Erythroblast (primary cell): ENCODE results near the gene IMP4.
A peak's percentile ranks its signal among the peaks of the same experiment; 100 is the strongest.

Experiments
- DNase-seq, 2 experiments: peaks; one replicate each; lab custom pipeline; 2025; lab: John Stamatoyannopoulos, UW
- GATA1 ChIP-seq: IDR thresholded peaks from 2 replicates; pipeline ENCODE4 v1.6.1; 2011; ENCODE audit warnings: low read depth, mild to moderate bottlenecking, control low read depth, low read length, moderate library complexity
- POLR2A ChIP-seq: IDR thresholded peaks from 2 replicates; pipeline ENCODE4 v1.6.1; 2011; ENCODE audit warnings: mild to moderate bottlenecking, low read length

The IMP4 gene

DNA sequence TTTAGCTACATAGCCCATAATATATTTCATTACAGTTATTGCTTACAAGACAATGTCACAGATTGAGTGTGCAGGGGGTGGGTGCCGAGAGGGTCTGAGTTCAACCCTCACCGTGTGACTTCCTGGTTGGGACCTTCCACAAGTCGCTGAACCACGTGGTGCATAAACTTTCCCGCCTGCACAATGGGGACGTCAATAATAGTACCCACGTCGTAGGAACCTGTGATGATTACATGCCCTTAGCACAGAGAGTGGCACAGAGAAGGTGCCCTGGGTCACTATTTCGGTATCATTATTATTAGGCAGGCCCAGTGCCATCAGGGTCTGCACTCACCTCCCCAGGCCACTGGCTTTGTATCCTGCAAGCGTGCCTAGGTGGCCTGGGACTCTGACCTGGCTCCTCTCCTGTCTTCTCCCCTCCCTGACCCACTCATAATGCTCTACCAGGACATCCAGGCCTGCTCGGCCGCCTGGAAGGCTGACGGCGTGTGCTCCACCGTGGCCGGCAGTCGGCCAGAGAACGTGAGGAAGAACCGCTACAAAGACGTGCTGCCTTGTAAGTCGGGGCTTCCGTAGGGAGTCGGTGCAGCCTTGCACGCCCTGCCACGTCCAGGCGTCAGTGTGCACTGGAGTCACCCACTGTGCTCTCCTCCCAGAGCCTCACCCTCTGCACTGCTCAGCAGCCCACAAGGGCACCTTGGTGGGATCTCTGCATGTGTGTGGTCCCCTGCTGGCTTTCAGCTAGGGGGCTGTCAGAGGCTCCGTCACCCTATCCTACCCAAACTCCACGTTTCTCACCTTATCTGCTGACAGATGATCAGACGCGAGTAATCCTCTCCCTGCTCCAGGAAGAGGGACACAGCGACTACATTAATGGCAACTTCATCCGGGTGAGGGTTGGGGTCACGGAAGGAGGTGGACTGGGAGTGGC is 16.0 kb downstream of the IMP4 start:
- TF ChIP-seq POLR2A (no peak), GATA1 (no peak)
- no peak for DNase-seq

DNA sequence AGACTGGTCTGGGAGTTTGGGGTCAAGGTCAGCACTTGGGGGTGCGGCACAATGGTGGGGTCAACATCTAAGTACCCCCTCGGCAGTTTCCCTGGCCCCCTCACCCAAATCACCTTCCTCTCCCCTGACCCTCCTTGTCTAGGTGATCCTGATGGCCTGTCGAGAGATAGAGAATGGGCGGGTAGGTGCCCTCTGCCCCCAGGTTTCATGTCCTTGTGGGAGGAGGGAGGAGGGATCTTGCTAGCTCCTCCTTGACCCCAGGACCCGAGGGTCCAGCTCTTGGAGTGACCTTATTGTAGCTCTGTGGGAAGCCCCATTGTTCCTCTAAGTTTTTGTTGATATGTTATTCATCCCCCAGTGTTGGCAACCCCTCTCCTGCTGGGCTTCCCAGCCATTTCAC is 16.8 kb downstream of the IMP4 start:
- DNase-seq: no peak
- TF ChIP-seq POLR2A: no peak
- no peak for TF ChIP-seq GATA1

DNA sequence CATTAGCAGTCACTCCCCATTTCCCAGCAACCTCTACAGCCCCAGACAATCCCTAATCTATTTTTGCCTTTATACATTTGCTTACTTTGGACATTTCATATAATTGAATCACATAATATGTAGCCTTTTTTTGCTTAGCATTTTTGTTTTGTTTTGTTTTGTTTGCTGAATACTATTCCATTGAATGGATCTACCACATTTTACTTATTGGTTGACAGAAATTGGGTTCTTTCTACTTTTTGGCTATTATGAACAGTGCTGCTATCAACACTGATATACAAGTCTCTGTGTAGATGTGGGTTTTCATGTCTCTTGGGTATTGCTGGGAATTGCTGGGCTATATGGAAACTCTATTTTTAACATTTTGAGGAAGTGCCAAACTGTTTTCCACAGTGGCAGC is 20.8 kb downstream of the IMP4 start:
- no peak for DNase-seq
- TF ChIP-seq POLR2A (no peak), GATA1 (no peak)

DNA sequence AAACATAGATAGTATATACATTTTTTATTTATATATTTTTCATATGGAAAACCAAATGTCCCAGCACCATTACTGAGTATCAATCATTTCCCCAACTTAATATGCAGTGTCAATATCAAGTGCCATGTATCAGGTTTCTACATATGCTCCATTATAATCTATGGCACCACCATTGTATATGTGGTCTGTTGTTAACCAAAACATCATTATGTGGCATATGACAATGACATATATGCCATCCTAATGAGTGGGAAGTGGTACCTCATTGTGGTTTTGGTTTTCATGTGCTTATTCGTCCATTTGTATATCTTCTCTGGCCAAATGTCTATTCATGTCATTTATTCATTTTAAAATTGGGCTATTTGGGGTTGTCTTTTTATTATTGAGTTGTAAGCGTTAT is 22.4 kb downstream of the IMP4 start:
- TF ChIP-seq GATA1 (no peak), POLR2A (no peak)
- no peak for DNase-seq

DNA sequence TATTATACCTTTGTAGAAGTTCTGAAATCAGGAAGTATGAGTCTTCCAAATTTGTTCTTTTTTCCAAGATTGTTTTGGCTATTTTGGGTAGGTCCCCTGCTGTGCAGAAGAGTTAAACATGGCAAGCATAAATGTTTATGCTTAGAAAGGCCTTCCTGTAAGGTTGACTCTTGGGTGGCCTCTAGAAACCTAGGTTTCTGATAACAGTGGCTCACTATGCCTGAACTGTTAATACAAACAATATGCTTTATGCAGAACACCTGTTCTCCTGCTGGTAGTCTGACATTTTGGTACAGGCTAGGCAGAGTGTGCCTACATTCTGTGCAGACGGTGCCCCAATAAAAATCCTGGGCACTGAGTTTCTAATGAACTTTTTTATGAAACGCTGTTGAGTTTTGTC is 23.3 kb downstream of the IMP4 start:
- DNase-seq: no peak
- TF ChIP-seq POLR2A (no peak), GATA1 (no peak)

DNA sequence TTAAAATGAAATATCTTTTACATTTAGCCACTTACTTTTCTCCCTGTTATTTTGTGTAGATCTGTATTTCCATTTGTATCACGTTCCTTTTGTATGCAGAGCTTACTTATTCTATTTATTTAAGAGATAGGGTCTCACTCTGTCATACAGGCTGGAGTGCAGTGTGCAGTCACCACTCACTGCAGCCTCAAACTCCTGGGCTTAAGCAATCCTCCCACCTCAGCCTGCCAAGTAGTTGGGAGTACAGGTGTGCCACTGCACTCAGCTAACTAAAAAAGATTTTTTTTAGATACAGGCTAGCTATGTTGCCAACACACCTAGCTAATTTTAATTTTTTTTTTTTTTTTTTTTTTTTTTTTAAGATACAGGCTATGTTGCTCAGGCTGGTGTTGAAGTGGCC is 24.0 kb downstream of the IMP4 start:
- TF ChIP-seq POLR2A (no peak), GATA1 (no peak)

DNA sequence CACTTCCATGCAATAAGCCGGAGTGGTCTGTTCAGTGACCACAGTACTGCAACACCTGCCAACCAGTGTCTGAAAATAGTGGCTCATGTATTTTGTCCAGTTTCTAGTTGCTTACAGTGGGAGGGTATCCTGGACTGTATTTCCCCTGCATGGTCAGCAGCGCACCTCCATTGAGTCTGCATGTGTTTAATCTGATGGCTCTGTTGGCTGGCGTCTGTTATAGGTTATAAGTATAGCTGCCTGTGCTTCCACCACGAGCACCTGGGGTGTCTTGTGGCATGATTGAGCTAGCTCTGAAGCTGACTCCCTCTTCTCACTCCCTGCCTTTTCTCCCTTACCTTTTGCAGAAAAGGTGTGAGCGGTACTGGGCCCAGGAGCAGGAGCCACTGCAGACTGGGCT is 26.1 kb downstream of the IMP4 start:
- no peak for DNase-seq
- no peak for TF ChIP-seq POLR2A
- no peak for TF ChIP-seq GATA1

More for the DNA sequence above, 24.0 kb downstream of the IMP4 start:
- no peak for DNase-seq

DNA sequence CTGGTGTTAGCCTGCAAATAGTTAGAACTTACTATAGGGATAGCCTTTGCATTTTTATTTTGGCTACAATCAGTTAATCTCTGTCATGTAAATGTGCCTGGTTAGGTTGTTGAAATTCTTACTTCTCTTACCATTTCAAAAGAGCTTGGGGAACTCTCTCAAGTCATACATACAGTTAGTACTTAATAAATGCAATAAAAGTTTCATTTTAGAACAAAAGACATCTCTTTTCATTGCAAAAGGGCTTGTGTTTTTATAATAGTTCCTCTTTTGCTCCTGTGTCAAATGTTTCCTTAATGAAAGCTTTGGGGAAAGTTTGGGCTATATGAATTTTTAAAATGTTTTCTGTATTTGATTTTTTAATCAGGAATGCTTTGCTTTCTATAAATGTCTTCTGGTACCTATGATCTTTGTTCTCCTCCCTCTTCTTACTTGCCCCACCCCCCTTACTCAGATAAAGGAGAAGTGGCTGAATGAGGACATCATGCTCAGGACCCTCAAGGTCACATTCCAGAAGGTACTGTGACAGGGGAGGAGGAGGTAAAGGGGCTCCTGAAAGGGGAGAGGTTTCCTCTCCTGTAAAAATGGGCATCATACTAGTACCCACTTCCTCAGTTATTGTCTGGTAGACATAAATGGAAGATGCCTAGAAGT is 26.7 kb downstream of the IMP4 start:
- TF ChIP-seq GATA1 (no peak), POLR2A (no peak)
- no peak for DNase-seq

DNA sequence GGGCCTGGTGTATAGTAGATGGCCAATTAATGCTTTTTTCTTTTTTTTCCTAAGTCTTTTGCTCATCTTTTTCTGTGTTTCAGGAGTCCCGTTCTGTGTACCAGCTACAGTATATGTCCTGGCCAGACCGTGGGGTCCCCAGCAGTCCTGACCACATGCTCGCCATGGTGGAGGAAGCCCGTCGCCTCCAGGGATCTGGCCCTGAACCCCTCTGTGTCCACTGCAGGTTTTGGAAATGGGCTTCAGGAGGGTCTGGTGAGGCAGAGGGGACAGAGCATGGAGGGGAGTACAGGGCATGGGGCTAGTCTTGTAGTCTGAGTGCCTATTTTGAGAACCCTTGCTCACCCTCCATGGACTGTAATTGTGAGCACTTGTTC is 27.3 kb downstream of the IMP4 start:
- TF ChIP-seq GATA1 (no peak), POLR2A (no peak)
- no peak for DNase-seq

DNA sequence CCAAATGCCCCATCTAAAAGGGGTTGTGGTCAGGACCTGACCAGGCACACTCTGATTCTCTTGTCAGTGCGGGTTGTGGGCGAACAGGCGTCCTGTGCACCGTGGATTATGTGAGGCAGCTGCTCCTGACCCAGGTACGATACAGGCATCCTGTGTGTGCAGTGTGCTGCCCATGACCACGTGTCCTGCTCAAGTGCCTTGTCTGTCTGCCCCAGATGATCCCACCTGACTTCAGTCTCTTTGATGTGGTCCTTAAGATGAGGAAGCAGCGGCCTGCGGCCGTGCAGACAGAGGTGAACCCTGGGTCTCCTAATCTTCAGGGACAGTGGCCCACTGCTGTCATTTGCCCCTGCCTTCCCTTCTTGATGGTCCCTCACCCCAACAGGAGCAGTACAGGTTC is 27.8 kb downstream of the IMP4 start:
- TF ChIP-seq GATA1 (no peak), POLR2A (no peak)
- no peak for DNase-seq

DNA sequence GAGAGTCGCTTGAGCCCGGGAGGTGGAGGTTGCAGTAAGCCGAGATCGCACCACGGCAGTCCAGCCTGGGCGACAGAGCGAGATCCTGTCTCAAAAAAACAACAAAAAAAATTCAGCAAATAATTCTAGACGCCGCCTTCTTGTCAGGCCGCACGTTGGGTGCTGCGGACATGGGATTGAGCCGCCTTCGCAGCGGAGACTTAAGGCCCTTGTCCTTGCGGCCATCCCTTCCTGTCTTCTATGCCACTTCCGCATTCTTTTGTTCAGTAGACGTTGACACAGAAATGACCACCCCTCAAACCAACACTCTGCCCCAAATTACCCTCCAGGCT is 29.0 kb downstream of the IMP4 start:
- DNase-seq: peak in 1 of 2 experiments; percentile 72
- TF ChIP-seq GATA1 (no peak), POLR2A (no peak)

DNA sequence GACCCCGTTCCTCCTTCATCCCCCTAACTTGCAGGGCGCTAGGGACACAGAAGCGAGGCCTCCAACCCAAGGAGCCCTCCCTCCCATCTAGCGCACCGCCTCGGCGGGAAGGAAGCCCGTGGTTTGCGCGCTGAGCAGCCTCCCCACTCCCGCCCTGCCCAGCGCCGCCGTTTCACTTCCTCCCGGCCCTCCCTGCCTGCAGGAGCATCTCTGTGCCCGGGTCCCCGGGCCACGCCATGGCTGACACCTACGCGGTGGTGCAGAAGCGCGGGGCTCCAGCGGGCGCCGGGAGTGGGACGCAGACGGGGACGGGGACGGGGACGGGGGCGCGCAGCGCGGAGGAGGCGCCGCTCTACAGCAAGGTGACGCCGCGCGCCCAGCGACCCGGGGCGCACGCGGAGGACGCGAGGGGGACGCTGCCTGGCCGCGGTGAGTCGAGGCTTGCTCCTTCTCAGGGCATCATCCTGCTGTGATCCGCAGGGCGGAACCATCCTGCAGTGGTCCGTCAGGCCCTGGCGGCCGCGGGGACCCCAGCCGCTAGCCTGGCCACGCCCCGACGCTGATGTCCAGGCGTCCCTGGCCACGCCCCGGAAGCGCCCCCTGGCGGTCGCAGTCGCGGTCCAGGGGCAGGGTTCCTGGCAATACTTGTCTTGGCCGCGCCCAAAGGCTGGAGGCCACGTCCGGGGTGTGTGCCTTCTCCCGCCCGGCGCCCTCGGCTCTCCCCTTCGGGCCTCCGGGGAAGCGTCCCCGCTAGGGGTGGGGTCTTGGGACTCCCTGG is 29.5 kb downstream of the IMP4 start:
- TF ChIP-seq GATA1 (no peak), POLR2A (peak; percentile 78)
- peak; percentile 90 to 92 for DNase-seq

DNA sequence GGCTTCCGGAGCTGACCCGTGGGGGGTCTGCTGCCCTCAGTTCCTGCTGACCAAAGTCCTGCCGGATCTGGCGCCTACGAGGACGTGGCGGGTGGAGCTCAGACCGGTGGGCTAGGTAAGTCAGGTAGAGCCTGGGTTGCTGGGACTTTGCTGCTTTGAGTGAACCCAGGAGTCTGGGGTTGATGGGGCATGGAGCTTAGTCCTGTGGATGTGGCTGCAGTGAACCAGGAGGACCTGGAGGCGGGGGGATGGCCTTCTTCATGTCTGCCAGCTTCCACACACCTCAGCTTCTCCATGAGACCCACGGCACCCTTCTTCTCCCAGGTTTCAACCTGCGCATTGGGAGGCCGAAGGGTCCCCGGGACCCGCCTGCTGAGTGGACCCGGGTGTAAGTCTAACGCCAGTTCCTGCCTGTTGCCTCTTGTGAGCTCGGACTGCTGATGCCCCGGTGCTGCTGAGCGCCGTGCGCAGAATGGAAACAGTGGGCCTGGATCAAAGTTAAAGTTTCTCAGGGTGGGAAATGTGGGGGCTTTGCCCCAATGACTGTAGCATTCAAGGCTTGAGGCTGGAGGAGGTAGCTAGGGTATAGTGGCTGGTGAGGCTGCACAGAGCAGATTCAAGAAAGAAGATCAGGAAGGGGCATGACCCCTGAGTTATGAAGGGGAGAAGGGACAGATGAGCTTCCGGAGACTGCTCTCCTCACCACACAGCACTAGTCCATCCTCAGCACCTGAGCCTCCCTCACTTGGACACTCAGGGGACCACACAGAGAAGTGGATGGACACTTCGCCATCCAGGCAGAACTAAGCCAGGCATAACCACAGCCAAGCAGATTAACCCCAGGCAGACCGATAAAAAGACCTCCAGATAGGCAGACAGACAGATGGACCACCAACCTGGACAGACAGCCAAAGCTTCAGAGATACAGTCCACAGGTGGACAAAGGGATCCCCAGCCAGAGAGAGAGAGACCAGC is 30.4 kb downstream of the IMP4 start:
- DNase-seq: no peak
- TF ChIP-seq POLR2A (no peak), GATA1 (no peak)
